PC-9 (cell line): Measurements from ENCODE around the gene HMGA1. TPM values are rescaled to one million over a fixed set of nuclear protein-coding genes. Genes with fewer than 3 reads are reported as not detected.
A peak's percentile ranks its signal among the peaks of the same experiment; 100 is the strongest.

Source experiments
- BruUV-seq: library from RNA; stranded (reverse); fragments of 400-500 nt; replicated peaks from 2 replicates; lab custom pipeline; 2021; lab: Mats Ljungman, UMichigan
- CTCF ChIA-PET: fragments of 300-600 bp; sonication (Branson Sonifier 250); formaldehyde crosslinking; loops from one replicate; lab custom pipeline; 2022; ENCODE audit warnings: antibody characterized with exemption; lab: Charles Lee
- POLR2A ChIA-PET: fragments of 300-600 bp; sonication (Branson Sonifier 250); formaldehyde crosslinking; loops from one replicate; lab custom pipeline; 2022; ENCODE audit warnings: antibody characterized with exemption; ENCODE audit not compliant: unreplicated experiment; lab: Charles Lee
- DNase-seq, 2 experiments: peaks; one replicate each; pipeline versions ENCODE4 v3.0.0 to v3.0.0-alpha.2; 2015 to 2022; ENCODE audit warnings: mixed read lengths in 1 of 2
- H2AFZ ChIP-seq: fragments of 200-600 bp; sonication (generic); 2 replicates; pipeline ENCODE4 v1.8.1; 2017; ENCODE audit warnings: antibody characterized with exemption
- H3F3A ChIP-seq: fragments of 200-600 bp; sonication (generic); 2 replicates; pipeline ENCODE4 v1.8.1; 2017; ENCODE audit warnings: antibody characterized with exemption, mild to moderate bottlenecking, low read depth; ENCODE audit not compliant: insufficient read depth
- H3K27ac ChIP-seq: fragments of 200-600 bp; sonication (generic); 2 replicates; pipeline ENCODE4 v1.6.1; 2016; ENCODE audit warnings: mixed run types
- H3K27me3 ChIP-seq: fragments of 200-600 bp; sonication (generic); 2 replicates; pipeline ENCODE4 v1.6.1; 2016; ENCODE audit warnings: low read depth, mixed run types; ENCODE audit not compliant: insufficient read depth
- H3K36me3 ChIP-seq: fragments of 200-600 bp; sonication (generic); 2 replicates; pipeline ENCODE4 v1.6.1; 2016; ENCODE audit warnings: low read depth, mixed run types
- H3K4me1 ChIP-seq: fragments of 200-600 bp; sonication (generic); replicated peaks from 2 replicates; pipeline ENCODE4 v1.6.1; 2016; ENCODE audit warnings: mixed run types; ENCODE audit not compliant: insufficient read depth
- H3K4me2 ChIP-seq: fragments of 200-600 bp; sonication (generic); 2 replicates; pipeline ENCODE4 v1.6.1; 2017; ENCODE audit warnings: mixed run types
- H3K4me3 ChIP-seq: fragments of 200-600 bp; sonication (generic); 2 replicates; pipeline ENCODE4 v1.6.1; 2016; ENCODE audit warnings: mixed run types
- H3K79me2 ChIP-seq: fragments of 200-600 bp; sonication (generic); 2 replicates; pipeline ENCODE4 v1.6.1; 2017; ENCODE audit warnings: low read depth, mixed run types
- H3K9me2 ChIP-seq: fragments of 200-600 bp; sonication (generic); 2 replicates; pipeline ENCODE4 v1.8.1; 2017; ENCODE audit warnings: mild to moderate bottlenecking; ENCODE audit not compliant: insufficient read depth
- H3K9me3 ChIP-seq: fragments of 200-600 bp; sonication (generic); 2 replicates; pipeline ENCODE4 v1.8.1; 2016; ENCODE audit warnings: low read depth; ENCODE audit not compliant: insufficient read depth
- H4K20me1 ChIP-seq: fragments of 200-600 bp; sonication (generic); 2 replicates; pipeline ENCODE4 v1.8.1; 2017; ENCODE audit not compliant: insufficient read depth
- EZH2 ChIP-seq: fragments of 200-600 bp; sonication (generic); IDR thresholded peaks from 2 replicates; pipeline ENCODE4 v1.8.0; 2017; ENCODE audit warnings: antibody characterized with exemption, low read depth
- intact Hi-C: fragments of 100-400 bp; cut with micrococcal nuclease; formaldehyde crosslinking; loops from one replicate; pipeline ENCODE4 v1.10.0; 2022; ENCODE audit not compliant: unreplicated experiment
- total RNA-seq: library from RNA; stranded (reverse); gene quantifications from 2 replicates; pipeline ENCODE4 v1.2.3, GENCODE V29; 2021
- TF ChIP-seq, protein P1 (sequence below): fragments of 200-600 bp; sonication (generic); conservative IDR thresholded peaks from 2 replicates; pipeline ENCODE4 v1.6.1; 2017; ENCODE audit warnings: mixed run types, antibody characterized with exemption, mild to moderate bottlenecking, moderate library complexity

HMGA1 gene
- total RNA-seq, 1 experiment from 2014 or later: 1,951 TPM

DNA sequence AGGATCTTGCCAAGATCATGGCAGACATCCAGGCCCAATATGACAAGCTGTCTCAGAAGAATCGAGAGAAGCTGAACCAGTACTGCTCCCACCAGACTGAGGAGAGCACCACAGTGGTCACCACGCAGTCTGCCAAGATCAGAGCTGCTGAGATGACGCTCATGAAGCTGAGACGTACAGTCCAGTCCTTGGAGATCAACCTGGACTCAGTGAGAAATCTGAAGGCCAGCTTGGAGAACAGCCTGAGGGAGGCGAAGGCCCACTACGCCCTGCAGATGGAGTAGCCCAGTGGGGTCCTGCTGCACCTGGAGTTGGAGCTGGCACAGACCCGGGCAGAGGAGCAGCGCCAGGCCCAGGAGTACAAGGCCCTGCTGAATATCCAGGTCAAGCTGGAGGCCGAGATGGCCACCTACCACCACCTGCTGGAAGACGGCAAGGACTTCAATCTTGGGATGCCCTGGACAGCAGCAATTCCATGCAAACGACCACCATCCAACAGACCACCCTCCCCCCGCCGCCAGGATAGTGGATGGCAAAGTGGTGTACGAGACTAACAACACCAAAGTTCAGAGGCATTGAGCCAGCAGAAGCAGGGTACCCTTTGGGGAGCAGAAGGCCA, 46.1 kb upstream of the HMGA1 start:
- H3K9me2 ChIP-seq: no peaks in the 10 kb centered on the region
- no peak overlapping the region for H3K4me3 ChIP-seq
- POLR2A ChIA-PET: interaction anchor here (0.6 kb wide), 1 partner anchor 53 kb away, joined by 3 read pairs; no protein-coding TSS in a partner anchor
- H3K9me3 ChIP-seq: no peaks in the 10 kb centered on the region
- no peaks in the 10 kb centered on the region for H4K20me1 ChIP-seq
- no peak for DNase-seq
- no peaks in the 10 kb centered on the region for H3K4me1 ChIP-seq
- BruUV-seq: no TSS peak
- no peak overlapping the region for H3K4me2 ChIP-seq
- no peaks in the 10 kb centered on the region for H3K79me2 ChIP-seq
- CTCF ChIA-PET: interaction anchor here (0.6 to 0.8 kb wide), 2 partner anchors 27 to 266 kb away, joined by 3 to 14 read pairs; no protein-coding TSS in a partner anchor
- no peaks in the 10 kb centered on the region for H3K27me3 ChIP-seq
- no peak for TF ChIP-seq EZH2
- TF ChIP-seq, protein P1, sequence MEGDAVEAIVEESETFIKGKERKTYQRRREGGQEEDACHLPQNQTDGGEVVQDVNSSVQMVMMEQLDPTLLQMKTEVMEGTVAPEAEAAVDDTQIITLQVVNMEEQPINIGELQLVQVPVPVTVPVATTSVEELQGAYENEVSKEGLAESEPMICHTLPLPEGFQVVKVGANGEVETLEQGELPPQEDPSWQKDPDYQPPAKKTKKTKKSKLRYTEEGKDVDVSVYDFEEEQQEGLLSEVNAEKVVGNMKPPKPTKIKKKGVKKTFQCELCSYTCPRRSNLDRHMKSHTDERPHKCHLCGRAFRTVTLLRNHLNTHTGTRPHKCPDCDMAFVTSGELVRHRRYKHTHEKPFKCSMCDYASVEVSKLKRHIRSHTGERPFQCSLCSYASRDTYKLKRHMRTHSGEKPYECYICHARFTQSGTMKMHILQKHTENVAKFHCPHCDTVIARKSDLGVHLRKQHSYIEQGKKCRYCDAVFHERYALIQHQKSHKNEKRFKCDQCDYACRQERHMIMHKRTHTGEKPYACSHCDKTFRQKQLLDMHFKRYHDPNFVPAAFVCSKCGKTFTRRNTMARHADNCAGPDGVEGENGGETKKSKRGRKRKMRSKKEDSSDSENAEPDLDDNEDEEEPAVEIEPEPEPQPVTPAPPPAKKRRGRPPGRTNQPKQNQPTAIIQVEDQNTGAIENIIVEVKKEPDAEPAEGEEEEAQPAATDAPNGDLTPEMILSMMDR: no peak; the same call in 1 of the 2 replicates
- intact Hi-C loops: no loop called here
- H3K36me3 ChIP-seq: no peaks in the 10 kb centered on the region
- no peak overlapping the region for H2AFZ ChIP-seq
- no peak overlapping the region for H3K27ac ChIP-seq
- peaks cover 9% of the 10 kb centered on the region; the same call in 1 of the 2 replicates for H3F3A ChIP-seq

DNA sequence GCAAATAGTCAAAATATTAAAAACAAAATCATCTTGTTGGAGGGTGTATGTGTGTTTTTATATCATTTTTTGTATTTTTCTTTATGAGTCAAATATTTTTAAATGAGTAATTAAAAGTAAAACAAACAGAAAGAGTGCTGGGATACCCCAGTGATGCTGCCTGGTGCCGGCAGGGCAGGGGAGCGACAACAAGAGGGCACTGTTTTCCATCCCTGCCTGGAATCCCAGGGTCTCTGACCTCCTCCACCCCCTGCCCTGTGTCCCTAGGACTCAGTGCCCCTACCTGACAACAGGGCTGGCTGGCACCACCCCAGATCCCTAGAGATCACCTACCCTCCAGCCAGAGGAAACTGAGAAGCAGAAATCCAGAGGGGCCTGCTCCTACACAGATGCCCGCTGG, 41.9 kb upstream of the HMGA1 start:
- Histone ChIP-seq H3K27me3 (no peaks in the 10 kb centered on the region), H3K4me3 (no peak overlapping the region), H2AFZ (no peak overlapping the region), H3K9me3 (no peaks in the 10 kb centered on the region), H3K27ac (no peak overlapping the region), H4K20me1 (no peaks in the 10 kb centered on the region), H3K9me2 (no peaks in the 10 kb centered on the region), H3K36me3 (no peaks in the 10 kb centered on the region), H3K4me1 (peaks cover 11% of the 10 kb centered on the region), H3K4me2 (no peak overlapping the region), H3K79me2 (no peaks in the 10 kb centered on the region), H3F3A (peaks cover 15% of the 10 kb centered on the region; the same call in 1 of the 2 replicates)
- no peak for DNase-seq
- intact Hi-C loops: no loop called here
- no TSS peak for BruUV-seq
- ChIA-PET POLR2A (no interaction called here), CTCF (no interaction called here)
- no peak for TF ChIP-seq EZH2
- TF ChIP-seq, protein P1: no peak

DNA sequence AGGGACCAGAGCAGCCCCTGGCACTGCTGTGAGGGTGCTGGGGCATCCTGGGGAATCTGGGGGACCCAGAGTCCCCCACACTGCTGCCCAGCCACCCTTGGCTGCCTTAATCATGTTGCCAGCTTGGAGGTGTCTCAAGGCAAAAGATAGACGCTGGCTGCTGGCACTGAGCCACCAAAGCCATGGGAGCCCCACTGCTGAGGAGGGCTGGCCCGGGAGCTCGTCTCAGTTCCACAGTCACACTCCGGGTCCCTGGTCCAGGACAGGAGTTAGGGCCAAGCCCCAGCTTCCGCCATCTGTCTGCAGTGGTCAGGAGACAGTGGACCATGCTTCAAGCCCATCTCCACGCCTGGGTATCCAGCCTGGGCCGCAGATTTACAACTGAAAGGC, 41.0 kb upstream of the HMGA1 start:
- no peak overlapping the region for H3K4me3 ChIP-seq
- peaks cover 15% of the 10 kb centered on the region; the same call in 1 of the 2 replicates for H3F3A ChIP-seq
- H3K27me3 ChIP-seq: no peaks in the 10 kb centered on the region
- H3K79me2 ChIP-seq: no peaks in the 10 kb centered on the region
- ChIA-PET CTCF (interaction anchor here (0.5 to 1.7 kb wide), 6 partner anchors 51 to 267 kb away, joined by 3 to 6 read pairs (median 5); no protein-coding TSS in a partner anchor), POLR2A (interaction anchor here (0.8 kb wide), 1 partner anchor 41 kb away, joined by 11 read pairs; the partner anchor contains the start of gene HMGA1)
- H3K27ac ChIP-seq: no peak overlapping the region
- intact Hi-C loops: loop anchor here (1.0 to 2.0 kb wide), 5 partner anchors 31 to 414 kb away; partner anchors contain the start of gene NUDT3
- H3K4me1 ChIP-seq: peaks cover 11% of the 10 kb centered on the region
- TF ChIP-seq EZH2: no peak
- TF ChIP-seq, protein P1: no peak
- no peak overlapping the region for H2AFZ ChIP-seq
- H3K36me3 ChIP-seq: no peaks in the 10 kb centered on the region
- BruUV-seq: no TSS peak
- no peaks in the 10 kb centered on the region for H3K9me3 ChIP-seq
- H4K20me1 ChIP-seq: no peaks in the 10 kb centered on the region
- DNase-seq: no peak
- H3K9me2 ChIP-seq: no peaks in the 10 kb centered on the region
- H3K4me2 ChIP-seq: peak overlapping the region; percentile 91
